BE2C (cell line): ENCODE measurements around the gene MYADML2.

Experiments used
- DNase-seq: peaks from one replicate; pipeline ENCODE4 v3.0.0-alpha.2; 2020
- H3K27me3 ChIP-seq: fragments of 250-450 bp; sonication (Bioruptor Pico); 2 replicates; pipeline ENCODE4 v1.5.1; 2020; ENCODE audit warnings: mild to moderate bottlenecking
- H3K36me3 ChIP-seq: fragments of 250-450 bp; sonication (Bioruptor Pico); 2 replicates; pipeline ENCODE4 v1.5.1; 2020; ENCODE audit warnings: mild to moderate bottlenecking
- H3K4me1 ChIP-seq: fragments of 250-450 bp; sonication (Bioruptor Pico); 2 replicates; pipeline ENCODE4 v1.5.1; 2020
- H3K4me3 ChIP-seq: 2 replicates; pipeline ENCODE4 v1.5.1; 2011; ENCODE audit warnings: low read depth, low read length
- H3K9me3 ChIP-seq: fragments of 250-450 bp; sonication (Bioruptor Pico); 2 replicates; pipeline ENCODE4 v1.5.1; 2020
- TF ChIP-seq, protein P1 (sequence below): IDR thresholded peaks from 2 replicates; pipeline ENCODE4 v1.5.1; 2012; ENCODE audit warnings: mild to moderate bottlenecking, low read depth, low read length

MYADML2 gene

DNA sequence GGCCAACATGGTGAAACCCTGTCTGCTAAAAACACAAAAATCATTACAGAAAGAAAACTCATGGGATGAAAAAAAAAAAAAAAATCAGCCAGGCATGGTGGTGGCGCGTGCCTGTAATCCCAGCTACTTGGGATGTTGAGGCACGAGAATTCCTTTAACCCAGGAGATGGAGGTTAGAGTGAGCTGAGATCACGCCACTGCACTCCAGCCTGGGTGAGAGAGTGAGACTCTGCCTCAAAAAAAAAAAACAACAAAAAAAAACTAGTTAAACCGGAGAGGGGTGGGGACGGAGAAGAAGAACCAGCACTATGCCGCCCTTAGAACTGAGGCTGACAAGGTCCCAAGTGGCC, 21.3 kb upstream of the MYADML2 start:
- DNase-seq = no peak
- TF ChIP-seq, protein P1, sequence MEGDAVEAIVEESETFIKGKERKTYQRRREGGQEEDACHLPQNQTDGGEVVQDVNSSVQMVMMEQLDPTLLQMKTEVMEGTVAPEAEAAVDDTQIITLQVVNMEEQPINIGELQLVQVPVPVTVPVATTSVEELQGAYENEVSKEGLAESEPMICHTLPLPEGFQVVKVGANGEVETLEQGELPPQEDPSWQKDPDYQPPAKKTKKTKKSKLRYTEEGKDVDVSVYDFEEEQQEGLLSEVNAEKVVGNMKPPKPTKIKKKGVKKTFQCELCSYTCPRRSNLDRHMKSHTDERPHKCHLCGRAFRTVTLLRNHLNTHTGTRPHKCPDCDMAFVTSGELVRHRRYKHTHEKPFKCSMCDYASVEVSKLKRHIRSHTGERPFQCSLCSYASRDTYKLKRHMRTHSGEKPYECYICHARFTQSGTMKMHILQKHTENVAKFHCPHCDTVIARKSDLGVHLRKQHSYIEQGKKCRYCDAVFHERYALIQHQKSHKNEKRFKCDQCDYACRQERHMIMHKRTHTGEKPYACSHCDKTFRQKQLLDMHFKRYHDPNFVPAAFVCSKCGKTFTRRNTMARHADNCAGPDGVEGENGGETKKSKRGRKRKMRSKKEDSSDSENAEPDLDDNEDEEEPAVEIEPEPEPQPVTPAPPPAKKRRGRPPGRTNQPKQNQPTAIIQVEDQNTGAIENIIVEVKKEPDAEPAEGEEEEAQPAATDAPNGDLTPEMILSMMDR = no peak
- H3K9me3 ChIP-seq = no peaks in the 10 kb centered on the region
- H3K4me1 ChIP-seq = peaks cover 19% of the 10 kb centered on the region
- no peaks in the 10 kb centered on the region for H3K36me3 ChIP-seq
- no peak overlapping the region for H3K4me3 ChIP-seq
- no peaks in the 10 kb centered on the region for H3K27me3 ChIP-seq

DNA sequence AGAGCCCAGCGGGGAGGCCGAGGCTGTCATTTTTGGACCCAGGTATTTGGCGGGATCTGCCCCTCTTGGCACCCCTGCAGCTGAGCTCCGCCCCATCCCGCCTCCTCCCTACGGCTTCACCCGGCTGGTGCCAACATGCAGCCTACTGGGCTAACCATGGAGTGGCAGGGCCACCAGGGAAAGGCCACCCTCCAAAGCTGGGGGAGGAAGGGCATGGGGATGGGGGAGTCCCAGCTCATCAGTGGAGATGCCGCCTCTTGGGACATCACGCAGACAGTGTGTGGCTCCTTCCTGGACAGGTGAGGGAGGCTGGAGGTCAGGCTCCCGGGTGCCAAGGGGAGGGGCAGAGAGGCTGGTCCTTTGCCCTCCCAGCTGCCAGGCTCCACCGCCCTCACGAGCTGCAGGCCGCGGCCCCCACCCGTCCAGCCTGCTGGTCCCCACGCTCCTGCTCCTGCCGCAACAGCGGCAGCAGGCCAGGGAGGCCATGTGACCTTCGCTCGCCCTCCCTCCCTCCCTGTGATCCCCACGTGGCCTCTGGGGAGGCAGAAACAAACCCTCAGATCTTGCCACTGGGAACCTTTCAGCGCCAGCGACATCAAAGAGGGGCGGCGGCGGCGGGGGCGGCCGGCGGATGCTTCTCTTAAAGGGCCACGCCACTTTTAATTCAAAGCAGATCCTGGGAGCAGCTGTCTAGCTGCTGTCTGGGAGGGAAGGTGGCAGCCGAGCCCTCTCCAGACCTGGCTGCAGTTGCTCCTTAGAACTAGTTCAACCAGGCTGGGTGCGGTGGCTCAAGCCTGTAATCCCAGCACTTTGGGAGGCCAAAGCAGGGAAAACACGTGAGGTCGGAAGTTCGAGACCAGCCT, 20.7 kb upstream of the MYADML2 start:
- peaks cover 19% of the 10 kb centered on the region for H3K4me1 ChIP-seq
- TF ChIP-seq, protein P1 = no peak
- no peaks in the 10 kb centered on the region for H3K9me3 ChIP-seq
- H3K27me3 ChIP-seq = no peaks in the 10 kb centered on the region
- no peaks in the 10 kb centered on the region for H3K36me3 ChIP-seq
- peak overlapping the region; percentile 20; the same call in 1 of the 2 replicates for H3K4me3 ChIP-seq
- DNase-seq = peak; percentile 92

DNA sequence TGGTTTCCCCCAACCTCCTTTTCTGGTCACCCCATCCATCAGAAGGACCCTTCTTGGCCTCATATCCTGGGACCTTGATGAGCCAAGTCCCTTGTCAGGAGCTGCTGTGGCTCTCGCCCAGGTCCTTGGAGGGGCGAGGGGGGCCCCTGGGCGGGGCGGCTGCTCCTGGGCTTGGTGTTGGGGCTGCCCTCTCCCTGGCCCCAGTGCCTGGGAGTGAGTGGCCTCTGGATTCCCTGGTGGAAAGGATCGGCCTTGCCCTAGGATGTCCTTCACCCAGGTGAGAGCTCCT, 20.2 kb upstream of the MYADML2 start:
- Histone ChIP-seq H3K4me1 (peaks cover 19% of the 10 kb centered on the region), H3K36me3 (no peaks in the 10 kb centered on the region), H3K4me3 (no peak overlapping the region), H3K27me3 (no peaks in the 10 kb centered on the region), H3K9me3 (no peaks in the 10 kb centered on the region)
- TF ChIP-seq, protein P1 = no peak
- DNase-seq = no peak

DNA sequence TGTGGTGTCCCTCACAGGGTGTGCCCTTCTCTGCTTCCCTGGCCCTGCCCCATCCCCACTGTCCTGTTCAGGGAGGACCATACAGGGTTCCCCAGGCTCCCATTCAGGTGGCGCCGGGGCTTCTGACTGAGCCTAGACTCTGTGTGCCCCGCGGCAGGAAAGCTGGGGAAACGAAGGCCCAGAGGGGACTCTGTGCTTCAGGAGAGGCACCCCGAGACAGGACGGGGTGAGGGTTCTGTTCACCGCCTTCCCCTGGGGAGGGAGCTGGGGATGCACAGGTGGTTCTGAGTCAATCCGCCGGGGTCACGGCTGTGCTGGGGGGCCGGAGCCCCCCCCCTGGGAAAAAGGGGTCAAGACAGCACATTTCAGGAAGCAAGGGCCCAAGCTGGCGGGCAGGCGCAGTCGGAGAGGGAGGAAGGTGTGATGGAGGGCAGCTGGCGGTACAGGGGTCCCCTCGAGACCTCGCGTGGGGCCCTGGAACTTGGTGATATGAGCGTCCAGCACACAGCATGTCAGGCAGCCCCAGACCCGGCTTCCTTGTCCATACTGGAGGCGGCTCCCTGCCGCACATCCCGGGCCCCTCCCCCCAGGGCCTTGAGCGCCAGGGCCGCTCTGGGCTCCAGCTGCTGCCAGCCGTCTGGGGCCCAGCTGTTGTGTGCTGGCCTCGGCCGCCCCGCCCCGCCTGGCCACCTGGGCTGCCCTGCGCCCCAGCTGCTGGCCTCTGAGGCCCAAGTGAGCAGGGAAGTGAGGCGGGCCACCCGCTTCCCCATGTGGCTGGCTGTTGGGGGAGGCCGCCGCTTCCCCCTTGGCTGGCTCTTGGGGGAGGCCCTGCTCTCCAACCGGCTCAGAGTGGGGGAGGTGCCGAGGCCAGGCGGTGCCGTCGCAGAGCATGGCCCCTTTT, 19.6 kb upstream of the MYADML2 start:
- H3K27me3 ChIP-seq = no peaks in the 10 kb centered on the region
- no peak overlapping the region for H3K4me3 ChIP-seq
- H3K36me3 ChIP-seq = no peaks in the 10 kb centered on the region
- H3K4me1 ChIP-seq = peaks cover 19% of the 10 kb centered on the region
- DNase-seq = peak; percentile 88
- no peaks in the 10 kb centered on the region for H3K9me3 ChIP-seq
- TF ChIP-seq, protein P1 = no peak

DNA sequence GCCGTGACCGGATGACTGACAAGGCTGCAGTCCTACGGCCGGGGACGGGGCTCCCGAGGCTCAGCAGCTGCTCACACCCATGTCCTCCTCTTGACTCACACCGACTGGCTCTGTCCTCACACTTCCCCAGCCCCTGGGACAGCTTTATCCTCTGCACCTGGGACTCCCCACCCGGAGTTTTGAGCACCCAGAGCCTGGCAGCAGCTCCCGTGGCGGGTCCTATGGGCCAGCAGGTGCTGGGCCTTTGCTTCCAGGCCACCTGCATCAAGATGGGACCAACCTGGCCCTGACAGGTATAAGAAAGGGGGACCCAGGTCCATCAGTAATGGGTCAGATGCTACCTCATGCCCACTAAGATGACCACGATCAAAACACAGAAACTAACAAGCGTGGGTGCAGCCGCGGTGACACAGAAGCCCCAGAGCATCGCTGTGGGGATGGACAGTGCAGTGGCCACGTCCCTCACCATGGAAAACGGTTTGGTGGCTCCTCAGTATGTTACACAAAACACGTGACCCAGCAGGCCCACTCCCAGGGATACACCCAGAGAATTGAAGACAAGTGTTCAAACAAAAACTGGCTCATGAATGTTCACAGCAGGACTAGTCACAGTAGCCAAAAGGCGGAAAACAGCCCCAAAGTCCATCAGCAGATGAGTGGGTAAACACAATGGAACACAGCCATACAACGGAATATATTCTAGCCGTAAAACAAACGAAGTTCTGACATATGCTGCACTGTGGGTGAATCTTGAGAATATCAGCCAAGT, 17.2 kb upstream of the MYADML2 start:
- Histone ChIP-seq H3K4me1 (peaks cover 19% of the 10 kb centered on the region), H3K9me3 (no peaks in the 10 kb centered on the region), H3K36me3 (no peaks in the 10 kb centered on the region), H3K4me3 (no peak overlapping the region), H3K27me3 (peaks cover 20% of the 10 kb centered on the region)
- TF ChIP-seq, protein P1 = no peak
- DNase-seq = no peak
